Stimulated activated CD8-positive, alpha-beta memory T cell treated with anti-CD3 and anti-CD28 coated beads, Interleukin-15, amount 100 ng/mL, for 24 hours (primary cell): Measurements from ENCODE around the gene FAM174C.
A peak's percentile ranks its signal among the peaks of the same experiment; 100 is the strongest.

Source experiments
- DNase-seq: peaks from one replicate; pipeline ENCODE4 v3.0.0-alpha.2; 2020; ENCODE audit warnings: low read depth

Gene FAM174C

DNA sequence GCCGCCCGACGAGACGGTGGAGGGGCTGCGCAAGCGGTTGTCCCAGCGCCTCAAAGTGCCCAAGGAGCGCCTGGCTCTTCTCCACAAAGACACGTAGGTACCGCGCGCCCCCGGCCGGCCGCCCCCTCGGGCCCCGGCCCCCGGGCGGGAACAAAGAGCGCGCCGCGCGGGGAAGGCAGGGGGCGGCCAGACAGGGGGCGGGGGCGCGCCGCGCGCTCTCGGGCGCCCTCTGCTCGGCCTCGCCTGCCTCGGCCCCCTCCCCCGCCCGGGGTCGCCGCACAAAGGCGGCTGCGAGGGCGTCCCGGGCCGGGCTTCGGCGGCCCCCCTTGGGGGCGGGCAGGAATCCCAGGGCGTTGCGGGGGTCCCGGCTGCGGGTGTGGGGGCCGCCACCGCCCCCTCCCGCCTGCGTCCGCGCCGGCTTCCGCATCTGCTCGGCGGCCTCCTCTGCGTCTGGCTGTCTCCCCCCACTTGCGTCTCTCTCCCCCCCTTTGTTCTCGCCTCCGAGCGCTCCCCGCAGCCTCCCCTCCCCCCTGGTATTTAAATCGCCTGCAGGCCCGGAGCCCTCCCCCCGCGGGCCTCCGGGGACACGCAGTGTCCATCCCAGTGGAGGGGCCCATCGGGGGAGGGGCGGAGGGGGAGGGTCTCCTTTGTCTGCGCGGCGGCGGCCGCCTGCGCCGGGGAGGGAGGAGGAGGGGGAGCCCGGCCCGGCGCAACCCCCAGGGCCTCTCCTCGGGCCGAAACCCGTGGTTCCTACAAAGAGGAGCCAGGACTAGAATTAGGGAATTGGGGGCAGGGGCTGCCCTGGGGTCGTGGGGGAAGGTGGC lies 24.7 kb upstream of the FAM174C start:
- DNase-seq: no peak

DNA sequence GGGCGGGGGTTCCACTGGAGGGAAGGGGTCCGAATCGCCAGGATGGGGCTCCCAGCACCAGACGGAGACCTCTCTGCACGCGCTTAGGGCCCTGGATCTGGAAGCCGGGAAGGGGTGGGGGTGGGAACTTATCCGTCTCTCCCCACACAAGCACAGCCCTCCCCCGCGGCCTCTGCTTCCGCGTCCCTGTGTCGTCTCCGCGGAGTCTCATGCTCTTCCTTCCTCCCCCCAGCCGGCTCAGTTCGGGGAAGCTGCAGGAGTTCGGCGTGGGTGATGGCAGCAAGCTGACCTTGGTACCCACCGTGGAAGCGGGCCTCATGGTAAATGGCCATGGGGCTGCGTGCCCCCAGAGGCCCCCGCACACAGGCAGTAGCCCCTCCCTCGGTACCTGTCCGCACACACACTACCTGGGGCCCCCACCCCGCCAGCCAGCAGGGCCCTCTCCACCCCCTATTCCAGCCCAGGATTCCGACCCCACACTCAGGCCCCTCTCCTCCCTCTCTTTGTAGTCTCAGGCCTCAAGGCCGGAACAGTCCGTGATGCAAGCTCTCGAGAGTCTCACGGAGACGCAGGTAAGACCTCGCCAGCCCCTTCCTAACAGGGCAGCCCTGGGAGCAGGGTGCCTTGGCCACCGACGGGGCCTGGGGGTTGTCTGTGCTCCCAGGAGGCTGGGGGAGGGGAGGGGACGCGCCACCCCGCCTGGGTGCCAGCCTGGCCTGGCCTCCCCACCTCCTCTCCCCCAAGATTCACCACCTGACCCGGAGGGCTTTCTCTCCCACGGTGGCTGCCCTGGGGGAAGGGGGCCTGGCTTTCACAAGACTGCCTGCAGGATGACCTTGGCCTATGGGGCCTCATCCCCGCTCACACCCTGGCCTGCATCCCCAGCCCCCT lies 23.8 kb upstream of the FAM174C start:
- DNase-seq: no peak

DNA sequence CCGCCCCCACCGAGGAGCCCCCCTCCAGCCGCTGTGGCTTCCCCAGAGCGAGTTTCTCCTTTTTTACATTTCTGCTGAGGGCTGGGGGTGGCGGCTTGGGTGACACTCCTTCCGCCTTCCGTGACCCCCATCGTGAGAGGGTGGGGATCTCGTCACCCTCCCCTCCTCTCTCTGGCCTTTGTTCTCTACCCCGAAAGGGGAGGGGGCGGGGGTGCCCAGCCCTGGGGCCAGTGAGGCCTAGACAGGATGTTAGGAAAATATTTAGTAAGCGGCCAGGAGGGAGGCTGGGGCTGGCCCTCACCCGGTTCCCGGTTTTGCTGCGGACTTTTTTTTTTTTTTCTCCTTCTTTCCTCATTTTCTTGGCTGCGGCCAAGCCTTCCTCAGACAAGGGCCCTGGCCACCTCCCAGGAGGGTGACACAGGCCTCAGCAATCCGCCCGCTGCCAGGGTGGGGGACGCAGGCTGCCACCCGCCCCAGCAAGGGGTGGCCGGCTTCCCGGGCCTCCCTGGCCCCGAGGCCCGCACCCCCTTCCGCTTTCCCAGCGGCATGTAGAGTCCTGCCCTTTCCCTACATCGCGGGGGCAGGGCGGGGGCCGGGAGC lies 23.0 kb upstream of the FAM174C start:
- no peak for DNase-seq

DNA sequence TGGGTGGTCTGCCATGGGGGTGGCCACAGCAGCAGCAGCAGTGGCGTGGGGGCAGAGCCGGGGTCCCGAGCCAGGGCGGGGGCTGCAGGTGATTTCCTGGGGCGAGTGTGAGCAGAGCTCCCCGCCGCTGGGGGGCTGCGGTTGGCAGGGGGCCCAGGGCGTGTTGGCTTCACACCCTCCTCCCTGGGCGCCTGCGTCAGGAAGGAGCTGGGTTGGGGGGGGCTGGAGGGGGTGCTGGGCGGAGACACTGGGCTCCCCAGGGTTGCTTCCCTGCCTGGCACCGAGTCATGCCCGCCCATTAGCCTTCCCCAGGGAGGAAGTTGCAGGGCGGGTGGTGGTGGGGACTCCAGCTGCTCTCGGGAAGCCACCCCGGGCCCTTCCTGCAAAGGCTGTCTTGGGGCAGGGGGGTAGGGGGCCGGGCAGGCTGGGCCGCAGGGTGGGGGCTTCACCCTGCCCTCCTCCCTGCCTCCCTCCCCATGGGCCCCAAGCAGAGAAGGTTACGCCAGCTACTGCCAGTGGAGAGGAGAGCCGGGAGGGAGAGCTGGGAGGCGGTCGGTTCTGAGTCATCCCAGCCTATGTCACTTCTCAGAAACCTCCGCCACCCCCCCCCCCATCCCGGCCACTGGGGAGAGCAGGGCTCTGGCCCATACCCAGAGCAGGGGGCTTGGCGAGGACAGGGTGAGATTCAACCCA lies 22.4 kb upstream of the FAM174C start:
- DNase-seq: no peak

DNA sequence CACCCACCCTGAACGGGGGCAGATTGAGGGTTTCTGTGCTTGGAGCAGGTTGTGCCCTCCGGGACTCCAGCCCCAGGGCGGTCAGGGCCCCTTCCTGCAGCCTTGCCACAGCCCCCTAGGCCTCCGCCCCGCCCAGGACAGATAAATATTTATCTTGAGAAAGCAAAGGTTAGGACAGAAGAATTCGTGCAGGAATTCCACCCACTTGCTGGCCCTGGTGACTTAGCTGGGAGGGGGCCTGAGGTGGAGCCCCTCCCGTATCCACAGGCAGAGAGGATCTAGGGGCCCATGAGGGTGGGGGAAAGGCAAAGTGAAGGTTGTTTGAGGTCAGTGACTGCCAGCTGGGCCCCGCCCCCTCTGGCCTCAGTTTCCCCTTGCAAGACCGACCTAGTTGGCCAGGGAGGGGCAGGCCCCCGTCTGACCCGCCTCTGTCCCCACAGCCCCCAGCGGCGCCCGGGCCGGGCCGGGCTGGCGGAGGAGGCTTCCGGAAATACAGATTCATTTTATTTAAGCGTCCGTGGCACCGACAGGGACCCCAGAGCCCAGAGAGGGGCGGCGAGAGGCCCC lies 21.7 kb upstream of the FAM174C start:
- DNase-seq: no peak

DNA sequence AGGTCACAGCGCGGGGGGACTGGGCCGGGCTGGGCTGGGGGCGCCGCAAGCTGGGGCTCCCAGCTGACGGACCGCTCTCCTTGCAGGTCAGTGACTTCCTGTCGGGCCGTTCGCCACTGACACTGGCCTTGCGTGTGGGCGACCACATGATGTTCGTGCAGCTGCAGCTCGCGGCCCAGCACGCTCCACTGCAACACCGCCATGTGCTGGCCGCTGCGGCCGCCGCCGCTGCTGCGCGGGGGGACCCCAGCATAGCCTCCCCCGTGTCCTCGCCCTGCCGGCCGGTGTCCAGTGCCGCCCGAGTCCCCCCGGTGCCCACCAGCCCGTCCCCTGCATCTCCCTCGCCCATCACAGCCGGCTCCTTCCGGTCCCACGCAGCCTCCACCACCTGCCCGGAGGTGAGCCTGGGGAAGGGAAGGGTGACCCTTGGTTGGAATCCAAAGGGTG lies 21.2 kb upstream of the FAM174C start:
- no peak for DNase-seq

DNA sequence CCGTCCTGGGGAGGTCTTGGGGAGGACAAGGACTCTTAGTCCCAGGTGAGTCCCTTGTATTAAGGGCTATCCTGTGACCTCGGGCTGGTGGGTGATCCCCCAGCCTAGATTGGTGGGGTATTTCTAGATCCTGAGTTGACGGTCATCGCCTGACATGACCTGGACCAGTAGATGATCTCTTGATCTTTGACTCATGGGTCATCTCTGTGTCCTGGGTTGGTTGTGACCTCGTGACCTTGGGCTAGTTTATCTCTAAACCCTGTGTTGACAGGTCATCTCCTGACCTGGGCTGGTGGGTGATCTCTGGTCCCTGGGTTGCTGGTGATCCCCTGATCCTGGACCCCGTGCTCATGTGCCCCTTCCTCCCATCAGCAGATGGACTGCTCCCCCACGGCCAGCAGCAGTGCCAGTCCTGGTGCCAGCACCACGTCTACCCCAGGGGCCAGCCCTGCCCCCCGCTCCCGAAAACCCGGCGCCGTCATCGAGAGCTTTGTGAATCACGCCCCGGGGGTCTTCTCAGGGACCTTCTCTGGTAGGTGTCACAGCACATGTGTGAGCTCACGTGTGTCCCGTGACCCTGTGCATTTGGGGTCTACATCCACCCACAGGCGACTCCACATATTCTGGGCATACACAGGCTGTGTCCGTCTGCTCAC lies 20.7 kb upstream of the FAM174C start:
- no peak for DNase-seq

DNA sequence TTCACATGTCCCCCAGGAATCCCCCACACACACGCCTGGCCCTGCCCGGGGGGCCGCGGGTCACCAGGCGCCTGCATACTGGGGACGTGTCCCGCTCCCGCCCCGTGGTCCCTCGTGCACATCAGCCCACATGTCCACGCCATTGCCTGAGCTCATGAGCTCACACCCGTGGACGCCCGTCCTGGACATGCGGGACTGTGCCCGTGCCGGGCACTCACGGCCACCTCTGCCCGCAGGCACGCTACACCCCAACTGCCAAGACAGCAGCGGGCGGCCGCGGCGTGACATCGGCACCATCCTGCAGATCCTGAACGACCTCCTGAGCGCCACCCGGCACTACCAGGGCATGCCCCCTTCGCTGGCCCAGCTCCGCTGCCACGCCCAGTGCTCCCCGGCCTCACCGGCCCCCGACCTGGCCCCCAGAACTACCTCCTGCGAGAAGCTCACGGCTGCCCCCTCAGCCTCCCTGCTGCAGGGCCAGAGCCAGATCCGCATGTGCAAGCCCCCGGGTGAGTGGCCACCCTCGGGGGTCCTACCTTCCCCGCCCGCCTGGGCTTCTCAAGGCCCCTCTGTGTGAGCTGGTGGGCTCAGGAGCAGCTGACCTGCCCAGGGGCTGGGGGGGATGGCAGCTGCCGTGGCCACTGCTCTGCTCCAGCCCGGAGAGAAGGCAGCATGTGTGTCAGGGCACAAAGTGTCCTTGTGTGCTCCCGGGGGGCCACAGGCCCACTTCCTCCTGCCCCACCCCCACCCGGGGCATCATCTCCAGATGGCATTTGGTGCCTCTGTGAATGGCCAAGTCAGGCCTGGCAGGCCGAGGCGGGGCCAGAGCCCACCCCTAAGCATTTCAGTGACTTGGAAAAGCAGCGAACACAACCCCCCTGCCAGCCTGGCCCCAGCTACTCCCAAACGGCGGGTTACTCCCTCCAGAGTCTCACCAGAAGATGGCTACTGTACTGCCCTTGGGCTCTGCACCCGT lies 19.9 kb upstream of the FAM174C start:
- DNase-seq: no peak

DNA sequence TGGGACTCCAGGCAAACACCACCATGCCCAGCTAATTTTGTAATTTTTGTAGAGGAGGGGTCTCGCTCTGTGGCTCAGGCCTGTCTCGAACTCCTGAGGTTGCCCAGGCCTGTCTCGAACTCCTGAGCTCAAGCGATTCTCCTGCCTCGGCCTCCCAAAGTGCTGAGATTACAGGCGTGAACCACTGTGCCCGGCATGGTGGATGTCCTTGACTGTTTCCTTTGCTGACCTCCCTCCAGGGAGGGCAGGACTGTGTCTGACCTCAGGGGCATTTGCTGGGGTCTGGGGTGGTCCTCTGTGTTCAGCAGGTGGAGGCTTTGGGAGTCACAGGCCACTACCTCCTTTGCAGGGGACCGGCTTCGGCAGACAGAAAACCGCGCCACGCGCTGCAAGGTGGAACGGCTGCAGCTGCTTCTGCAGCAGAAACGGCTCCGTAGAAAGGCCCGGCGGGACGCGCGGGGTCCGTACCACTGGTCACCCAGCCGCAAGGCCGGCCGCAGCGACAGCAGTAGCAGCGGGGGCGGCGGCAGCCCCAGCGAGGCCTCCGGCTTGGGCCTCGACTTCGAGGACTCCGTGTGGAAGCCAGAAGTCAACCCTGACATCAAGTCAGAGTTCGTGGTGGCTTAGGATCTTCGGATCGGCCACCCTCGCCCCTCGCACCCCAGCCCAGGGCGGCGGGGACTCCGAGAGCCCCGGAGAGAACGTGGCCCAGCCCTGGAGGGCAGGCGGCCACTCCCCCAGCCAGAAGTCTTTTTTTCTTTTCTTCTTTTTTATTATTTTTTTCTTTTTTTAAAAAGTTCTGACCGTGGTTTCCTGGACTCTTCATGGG lies 18.5 kb upstream of the FAM174C start:
- DNase-seq: no peak

DNA sequence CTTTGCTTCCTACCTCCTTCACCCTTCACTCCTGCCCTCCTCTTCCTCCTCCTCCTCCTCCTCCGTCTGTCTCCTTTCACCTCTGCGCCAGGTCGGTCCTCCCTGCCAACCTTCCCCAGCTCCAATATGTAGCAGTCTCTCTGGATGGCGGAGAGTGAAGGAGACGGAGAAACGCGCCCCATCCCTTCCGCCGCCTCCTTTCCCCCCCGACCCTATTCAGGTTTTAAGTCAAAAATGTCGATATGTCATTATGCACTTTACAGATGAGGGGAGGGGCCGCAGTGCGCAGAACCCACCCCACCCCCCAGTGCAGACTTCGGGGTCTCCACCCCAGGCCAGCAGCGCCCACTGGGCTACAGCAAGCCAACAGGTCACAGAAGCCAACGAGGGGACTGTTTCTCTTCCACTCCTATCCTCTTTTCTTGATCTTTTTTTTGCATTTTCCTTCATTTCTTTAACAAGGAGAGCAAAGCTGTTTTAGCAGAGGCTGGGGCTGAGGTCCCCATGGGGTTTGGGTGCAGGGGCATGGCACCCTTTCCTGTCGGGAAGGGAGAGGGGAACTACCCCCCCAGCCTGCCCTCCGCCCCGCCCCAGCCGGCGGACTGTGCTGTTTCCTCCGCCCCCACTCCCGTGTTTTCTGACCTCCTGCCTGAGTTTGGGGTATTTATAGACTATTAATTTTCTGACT lies 17.7 kb upstream of the FAM174C start:
- no peak for DNase-seq

DNA sequence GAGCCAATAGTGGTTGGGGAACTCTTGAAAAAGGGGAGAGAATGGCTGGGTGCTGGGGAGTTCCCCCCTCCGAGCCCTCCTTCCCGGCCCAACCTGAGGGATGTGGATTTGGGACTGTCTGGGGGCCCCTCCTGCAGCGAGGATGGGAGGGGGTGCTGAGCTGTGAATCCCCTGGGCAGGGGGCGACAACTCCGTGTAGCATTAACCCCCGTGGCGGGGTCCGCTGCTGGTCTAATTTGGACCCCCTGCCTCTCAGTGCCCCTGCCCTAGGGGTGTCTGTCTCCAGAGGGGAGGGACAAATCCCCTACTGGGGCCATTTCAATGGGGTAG lies 17.2 kb upstream of the FAM174C start:
- no peak for DNase-seq

DNA sequence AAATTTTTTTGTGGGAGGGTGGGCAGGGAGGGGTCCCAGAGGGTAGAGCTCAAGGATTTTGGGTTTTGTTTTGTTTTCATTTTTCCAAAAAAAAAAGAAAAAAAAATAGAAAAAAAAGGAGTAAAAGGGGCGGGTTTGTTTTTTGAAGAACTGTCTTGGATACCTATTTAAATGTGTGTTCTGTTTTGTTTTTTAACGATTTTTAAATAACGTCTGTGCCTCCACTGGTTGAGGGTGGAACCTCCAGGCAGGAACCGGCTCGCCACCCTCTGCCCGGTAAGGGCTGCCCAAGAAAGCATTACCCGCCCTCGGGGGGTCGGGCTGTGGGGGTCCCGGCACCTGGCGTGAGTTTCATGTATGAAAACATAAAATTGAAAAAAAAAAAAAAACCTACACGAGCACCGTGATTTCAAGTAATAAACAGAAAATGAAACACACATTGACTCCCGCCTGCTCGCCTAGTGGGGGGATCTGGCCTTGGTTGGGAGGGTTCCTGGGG lies 16.6 kb upstream of the FAM174C start:
- no peak for DNase-seq

DNA sequence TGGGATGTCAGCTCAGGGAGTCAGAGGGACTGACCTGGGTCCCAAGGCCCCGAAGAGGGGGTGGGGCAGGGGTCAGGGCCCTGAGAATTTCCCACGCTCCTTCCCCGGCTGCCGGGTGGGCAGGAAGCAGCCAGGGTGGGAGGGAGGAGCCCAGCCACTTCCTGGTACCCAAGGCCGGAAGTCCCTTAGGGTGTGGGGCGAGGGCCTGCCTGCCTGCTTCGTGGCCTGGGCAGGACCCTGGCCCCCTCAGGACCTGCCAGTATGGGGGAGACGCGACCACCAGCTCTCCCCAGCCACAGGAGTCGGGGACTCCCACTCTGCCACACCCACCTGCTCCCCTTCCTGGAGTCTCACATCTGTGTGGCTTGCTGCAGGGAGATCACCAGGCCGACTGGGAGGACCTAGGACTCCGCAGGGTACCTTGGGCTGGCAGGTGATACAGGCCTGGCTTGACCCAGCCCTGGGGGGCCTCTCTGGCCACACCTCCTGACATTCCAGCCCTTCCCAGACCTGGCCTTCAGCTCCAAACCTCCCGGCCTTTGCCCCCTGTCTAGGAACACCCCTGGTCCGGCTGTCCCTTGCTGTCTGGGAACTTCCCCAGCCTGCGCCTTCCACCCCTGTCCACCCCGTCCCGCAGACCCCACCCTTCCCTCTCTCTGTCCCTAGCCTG lies 16.0 kb upstream of the FAM174C start:
- no peak for DNase-seq

DNA sequence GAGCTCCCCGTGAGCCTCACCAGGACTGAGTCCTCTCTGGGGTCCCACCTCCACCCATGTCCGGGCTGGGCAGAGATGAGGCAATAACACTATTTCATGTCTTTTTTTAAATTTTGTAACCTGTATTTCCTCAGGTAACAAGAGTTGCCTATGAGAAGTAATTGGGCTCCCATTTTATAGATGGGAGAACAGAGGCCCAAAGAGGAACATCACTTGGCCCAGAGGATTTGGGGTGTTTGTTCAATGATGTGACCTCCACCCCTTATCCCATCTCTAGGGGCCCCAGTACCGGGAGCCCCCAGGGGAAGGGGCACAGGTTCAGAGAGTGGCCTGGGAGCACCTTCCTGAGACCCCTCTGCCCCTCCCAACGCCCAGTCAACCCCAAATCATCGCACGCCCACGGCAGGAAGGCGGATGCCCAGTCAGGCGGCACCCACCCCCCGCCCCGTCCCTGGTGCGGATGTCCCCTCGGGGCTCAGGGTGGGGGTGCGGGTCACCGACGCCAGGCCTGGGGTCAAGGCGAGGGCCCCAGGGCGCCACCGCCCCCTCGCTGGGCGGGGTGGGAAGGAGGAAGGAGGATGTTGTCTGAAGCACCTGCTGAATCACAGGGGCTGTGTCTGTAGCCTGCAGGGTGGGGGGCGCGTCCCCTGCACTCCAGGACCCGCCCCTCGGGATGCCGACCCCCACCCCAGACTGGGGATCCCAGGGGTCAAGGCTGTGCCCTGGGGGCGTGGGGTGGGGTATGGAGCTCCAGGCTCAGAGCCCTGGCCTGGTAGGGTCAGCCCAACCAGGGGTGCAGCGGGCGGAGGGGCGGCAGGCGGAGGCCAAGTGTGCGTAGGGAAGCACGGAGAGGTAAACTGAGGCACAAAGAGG lies 15.2 kb upstream of the FAM174C start:
- DNase-seq: no peak

DNA sequence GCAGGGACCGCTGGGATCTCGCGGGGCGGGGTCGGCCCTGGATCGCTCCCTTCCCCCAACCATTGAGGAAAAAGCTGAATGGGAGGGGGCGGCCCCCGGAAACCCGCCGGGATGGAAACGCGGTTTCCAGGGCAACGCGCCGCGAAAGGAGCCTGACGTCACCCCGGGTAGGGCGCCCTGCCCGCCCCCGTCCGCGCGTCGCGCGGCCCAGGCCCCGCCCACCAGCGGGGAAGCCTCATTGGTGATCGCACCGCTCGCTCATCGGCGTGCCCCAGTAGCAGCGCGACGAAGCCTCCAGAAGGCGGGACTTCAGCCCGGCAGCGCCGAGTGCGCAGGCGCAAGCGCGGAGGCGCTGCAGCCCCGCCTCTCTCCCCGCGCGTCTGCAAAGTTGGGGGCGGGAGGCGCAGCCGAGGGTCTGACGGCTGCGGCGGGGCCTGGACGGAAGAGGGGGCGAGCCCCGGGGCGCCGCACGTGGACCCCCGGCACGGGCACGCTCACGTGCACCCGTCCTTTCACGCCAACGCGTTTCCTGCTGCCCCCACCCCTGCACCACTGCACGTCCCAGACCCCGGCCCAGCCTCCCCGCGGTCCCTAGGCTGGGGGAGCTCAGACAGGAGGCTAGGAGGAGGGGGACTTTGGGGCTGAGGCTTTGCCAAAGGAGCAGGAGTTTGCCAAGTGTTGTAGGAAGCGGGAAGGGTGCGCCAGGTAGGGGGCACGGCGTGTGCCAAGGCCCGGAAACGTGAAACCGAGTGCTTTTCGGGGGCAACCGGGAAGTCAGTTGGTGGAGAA lies 14.4 kb upstream of the FAM174C start:
- peak; percentile 90 for DNase-seq

DNA sequence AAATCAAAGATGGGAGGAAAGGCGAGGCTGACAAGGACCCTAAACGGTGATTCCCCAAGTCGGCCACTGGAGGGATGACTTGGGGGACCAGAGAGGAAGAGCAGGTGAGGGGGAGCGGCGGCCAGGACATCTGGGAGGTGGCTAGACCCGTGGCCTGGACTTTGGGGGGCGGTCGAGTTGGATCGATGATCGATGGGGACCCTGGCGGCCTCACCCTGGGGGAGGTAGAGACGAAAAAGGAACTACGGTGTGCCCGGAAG lies 13.9 kb upstream of the FAM174C start:
- DNase-seq: no peak
